ENCODE results near the gene DHX40. TPM values are rescaled to one million over a fixed set of nuclear protein-coding genes. Genes with fewer than 3 reads are reported as not detected.

Gene DHX40
- total RNA-seq, 1 donor from 2014 or later = 39.7 TPM

DNA sequence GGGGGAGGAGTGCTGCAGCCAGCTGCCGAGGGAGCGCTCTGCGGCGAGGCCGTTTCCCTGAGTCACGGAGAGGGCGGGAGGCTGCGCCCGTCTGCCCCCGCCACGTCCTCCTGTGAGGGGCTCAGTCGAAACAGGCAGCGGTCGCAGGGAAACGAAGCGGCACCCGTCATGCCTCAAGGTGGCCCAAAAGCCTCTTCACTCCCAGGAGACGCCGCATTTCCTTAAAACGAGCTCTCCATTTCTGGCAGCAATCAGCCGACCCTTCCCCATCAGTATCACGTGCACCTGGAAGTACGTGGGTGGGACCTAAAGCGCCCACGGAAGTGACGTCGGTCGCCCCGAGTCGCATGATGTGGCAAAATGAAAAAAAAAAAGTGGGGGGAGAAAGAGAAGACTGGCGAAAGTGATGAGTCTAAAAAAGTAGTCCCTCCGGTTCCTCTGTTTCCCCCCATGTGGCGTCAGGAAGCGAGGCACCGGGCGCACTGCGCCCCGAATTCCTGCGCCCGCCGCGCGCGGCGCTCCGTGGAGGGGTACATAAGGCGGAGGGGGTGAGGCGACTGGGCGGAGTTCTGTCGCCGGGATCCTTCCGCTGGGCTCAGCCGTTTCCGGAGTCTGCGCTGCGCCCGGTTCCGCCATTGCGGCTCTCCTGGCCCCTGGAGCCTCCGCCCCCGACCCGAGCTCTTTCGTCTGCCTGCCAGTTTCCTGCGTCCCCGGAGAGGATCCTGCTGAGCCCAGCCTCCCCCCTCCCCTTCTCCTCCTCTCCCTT, 54.1 kb downstream of the DHX40 start, which contains the start of gene CLTC:
TSS of gene CLTC (plus strand) at position 598 of the 766 bp plus-strand sequence. CDS start 237 bp downstream, outside the sequence.
- no peak for TF ChIP-seq CTCF (conservative IDR thresholded peaks at IDR 0.05; ENCODE audit: low read depth, low read length)
- H3K4me3 ChIP-seq (ENCODE audit: low read depth, low read length) = peak within 1 kb of the TSS; percentile 96

DNA sequence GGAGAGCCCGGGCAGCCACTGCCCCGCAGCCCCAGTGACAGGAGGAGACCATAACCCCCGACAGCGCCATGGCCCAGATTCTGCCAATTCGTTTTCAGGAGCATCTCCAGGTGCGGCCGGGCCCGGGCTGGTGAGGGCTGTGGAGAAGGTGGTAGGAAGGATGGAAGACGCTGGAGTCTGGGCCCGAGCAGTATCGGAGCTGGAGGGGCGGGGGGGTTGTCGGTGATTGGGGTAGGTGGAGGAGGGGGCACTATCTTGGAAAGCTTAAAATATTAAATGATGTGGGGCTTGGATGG, 54.6 kb downstream of the DHX40 start:
- no peak for DNase-seq (ENCODE audit: low read depth)
- peak overlapping the region; percentile 96 for H3K4me3 ChIP-seq (ENCODE audit: low read depth, low read length)
- TF ChIP-seq CTCF (conservative IDR thresholded peaks at IDR 0.05; ENCODE audit: low read depth, low read length) = no peak

More for the DNA sequence above, 54.1 kb downstream of the DHX40 start, which contains the start of gene CLTC:
- peak; percentile 91 for DNase-seq (ENCODE audit: low read depth)

DNA sequence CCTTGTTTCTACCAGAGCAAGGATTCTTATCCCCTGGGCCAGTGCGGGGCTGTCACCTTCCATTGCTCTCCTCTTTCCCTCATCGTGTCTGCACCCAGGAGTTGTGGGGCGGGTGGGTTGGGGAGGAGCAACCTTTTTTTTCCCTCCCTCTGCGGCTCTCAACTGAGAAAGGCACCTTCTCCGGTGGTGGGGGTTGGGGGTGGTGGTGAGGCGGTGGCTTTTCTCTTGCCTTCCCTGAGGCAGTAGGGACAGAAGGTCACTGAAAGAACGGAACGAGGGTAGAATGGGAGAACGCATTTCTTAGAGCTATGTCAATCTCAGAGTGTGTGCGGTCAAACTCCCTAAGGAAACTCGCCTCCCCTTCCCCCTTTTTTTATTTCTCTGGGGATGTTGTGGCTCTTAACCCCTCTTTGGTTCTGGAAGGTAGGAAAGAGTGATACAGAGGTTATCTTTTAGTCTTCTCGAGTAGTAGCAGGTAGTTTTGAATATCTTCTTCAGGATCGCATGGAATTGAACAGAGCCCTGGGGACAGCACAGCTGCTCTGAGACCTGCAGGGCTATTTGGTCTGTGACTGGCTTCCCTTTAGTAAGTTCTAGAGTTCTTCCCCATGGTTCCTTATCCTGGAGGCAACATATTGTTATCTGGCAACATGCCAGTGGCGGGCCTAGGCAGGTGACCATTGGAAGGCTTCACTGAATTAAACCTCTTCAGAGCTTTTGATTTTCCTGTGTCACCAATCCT, 55.3 kb downstream of the DHX40 start:
- no peak for DNase-seq (ENCODE audit: low read depth)
- no peak for TF ChIP-seq CTCF (conservative IDR thresholded peaks at IDR 0.05; ENCODE audit: low read depth, low read length)
- peak overlapping the region; percentile 96 for H3K4me3 ChIP-seq (ENCODE audit: low read depth, low read length)

DNA sequence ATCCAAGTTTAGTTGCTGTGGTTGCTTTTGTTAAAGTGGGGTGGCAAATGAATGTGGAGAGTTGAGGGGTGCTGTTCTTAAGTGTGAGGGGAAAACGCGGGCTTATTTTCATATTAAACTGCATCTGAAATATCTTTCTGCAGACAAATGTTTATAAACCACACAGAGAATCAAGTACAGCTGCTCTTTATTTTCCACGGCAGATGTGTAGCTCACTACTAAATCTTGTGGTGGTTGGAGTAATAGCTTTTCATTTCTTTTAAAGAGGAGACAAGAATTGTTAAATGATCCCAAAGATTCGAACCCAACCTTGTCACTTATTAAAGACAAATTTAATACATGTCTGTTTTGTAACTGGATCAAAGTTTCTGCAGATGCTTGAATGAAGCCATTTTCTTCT, 56.4 kb downstream of the DHX40 start:
- no peak for DNase-seq (ENCODE audit: low read depth)
- TF ChIP-seq CTCF (conservative IDR thresholded peaks at IDR 0.05; ENCODE audit: low read depth, low read length) = no peak
- peak overlapping the region; percentile 96 for H3K4me3 ChIP-seq (ENCODE audit: low read depth, low read length)

- peak overlapping the region; percentile 96 for H3K4me3 ChIP-seq (ENCODE audit: low read depth, low read length)
- no peak for TF ChIP-seq CTCF (conservative IDR thresholded peaks at IDR 0.05; ENCODE audit: low read depth, low read length)
- DNase-seq (ENCODE audit: low read depth) = no peak
These were observed 57.7 kb downstream of the DHX40 start for GRCh38 chr17:59623151-59623550.

DNA sequence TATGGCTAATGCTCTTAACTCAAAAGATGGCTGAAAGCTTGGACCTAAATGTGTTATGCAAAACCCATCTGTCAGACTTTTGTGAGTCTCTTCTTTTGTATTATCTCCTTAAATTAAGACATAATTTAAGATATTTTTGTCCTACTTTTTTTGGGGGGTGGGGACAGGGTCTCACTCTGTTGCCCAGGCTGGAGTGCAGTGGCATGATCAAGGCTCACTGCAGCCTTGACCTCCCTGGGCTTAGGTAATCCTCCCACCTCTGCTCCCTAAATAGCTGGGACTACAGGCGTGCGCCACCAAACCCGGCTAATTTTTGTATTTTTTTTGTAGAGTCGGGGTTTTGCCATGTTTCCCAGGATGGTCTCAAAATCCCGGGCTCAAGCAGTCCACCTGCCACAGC, 61.3 kb downstream of the DHX40 start:
- no peak for TF ChIP-seq CTCF (conservative IDR thresholded peaks at IDR 0.05; ENCODE audit: low read depth, low read length)
- no peak for DNase-seq (ENCODE audit: low read depth)

More for the DNA sequence above, 61.3 kb downstream of the DHX40 start:
- H3K4me3 ChIP-seq (ENCODE audit: low read depth, low read length) = no peak overlapping the region
